ENCODE data around the gene ACTR3C. TPM values are rescaled to one million over a fixed set of nuclear protein-coding genes. Genes with fewer than 3 reads are reported as not detected.
"Not testable (repeated sequence)": the region's sequence is repeated elsewhere in the genome, so short reads cannot be mapped to it uniquely, and the experiment has no call there.

ACTR3C gene
- total and polyA plus RNA-seq, 12 donors: 6.6 to 50.0 (median 26.0) TPM

- Histone ChIP-seq H3K27me3 (no peaks in the 10 kb centered on the region), H3K27ac (no peak overlapping the region), H3K36me3 (replicated peaks in 1 of 2) (no peaks in the 10 kb centered on the region), H3K9me3 (replicated peaks in 1 of 3) (no peaks in the 10 kb centered on the region), H3K4me1 (replicated peaks in 1 of 2) (peaks cover 0 to 5% of the 10 kb centered on the region in 2 donors), H3K4me3 (no peak overlapping the region)
- TF ChIP-seq POLR2A (IDR thresholded peaks at IDR 0.05): no peak
- TF ChIP-seq CTCF (IDR thresholded peaks at IDR 0.05): no peak
- WGBS, 4 donors: 74 to 79% (median 76%) methylated on average over 3 of the region's 3 CpGs
- DNase-seq: no peak
- intact Hi-C loops (cut with DNase I): no loop called here
Observed at GRCh38 chr7:150307129-150307528, 16.2 kb downstream of the ACTR3C start.

- H3K9me3 ChIP-seq (replicated peaks in 1 of 3); DNase-seq; H3K4me3 ChIP-seq; H3K27me3 ChIP-seq; H3K27ac ChIP-seq; H3K4me1 ChIP-seq (replicated peaks in 1 of 2); intact Hi-C loops (cut with DNase I); H3K36me3 ChIP-seq (replicated peaks in 1 of 2): not testable (repeated sequence)
- WGBS, 4 donors: 88 to 92% (median 90%) methylated on average over 4 to 5 of the region's 5 CpGs
Observed at GRCh38 chr7:150306377-150306776, 17.0 kb downstream of the ACTR3C start.

GRCh38 chr7:150305903-150306284 lies 17.5 kb downstream of the ACTR3C start:
- H3K27me3 ChIP-seq; H3K9me3 ChIP-seq (replicated peaks in 1 of 3); H3K4me1 ChIP-seq (replicated peaks in 1 of 2); H3K27ac ChIP-seq; intact Hi-C loops (cut with DNase I); H3K36me3 ChIP-seq (replicated peaks in 1 of 2); H3K4me3 ChIP-seq; DNase-seq: not testable (repeated sequence)
- WGBS, 4 donors: 54 to 70% (median 65%) methylated on average over 2 of the region's 2 CpGs

GRCh38 chr7:150305259-150305902 lies 18.0 kb downstream of the ACTR3C start:
- DNase-seq; H3K4me1 ChIP-seq (replicated peaks in 1 of 2); H3K27me3 ChIP-seq: not testable (repeated sequence)

GRCh38 chr7:150304499-150305258 lies 18.7 kb downstream of the ACTR3C start:
- peak overlapping the region in 1 of 5 donors; percentile 29 for H3K27ac ChIP-seq
- H3K27me3 ChIP-seq; H3K4me1 ChIP-seq (replicated peaks in 1 of 2); intact Hi-C loops (cut with DNase I); H3K36me3 ChIP-seq (replicated peaks in 1 of 2); H3K4me3 ChIP-seq; H3K9me3 ChIP-seq (replicated peaks in 1 of 3): not testable (repeated sequence)
- DNase-seq: peak in 1 of 7 donors; percentile 4
- 66 to 91% (median 79%) methylated on average over 3 to 8 of the region's 8 CpGs for WGBS, 4 donors

More at GRCh38 chr7:150305259-150305902, 18.0 kb downstream of the ACTR3C start:
- 85 to 95% (median 92%) methylated on average over 10 to 11 of the region's 11 CpGs for whole genome bisulfite sequencing, 4 donors
- H3K36me3 ChIP-seq (replicated peaks in 1 of 2); intact Hi-C loops (cut with DNase I); H3K9me3 ChIP-seq (replicated peaks in 1 of 3); H3K4me3 ChIP-seq: not testable (repeated sequence)
- peak overlapping the region in 1 of 5 donors; percentile 29 for H3K27ac ChIP-seq

GRCh38 chr7:150302908-150303310 lies 20.4 kb downstream of the ACTR3C start:
- H3K27me3 ChIP-seq; intact Hi-C loops (cut with DNase I); H3K9me3 ChIP-seq (replicated peaks in 1 of 3); H3K27ac ChIP-seq; H3K36me3 ChIP-seq (replicated peaks in 1 of 2); H3K4me3 ChIP-seq; H3K4me1 ChIP-seq (replicated peaks in 1 of 2): not testable (repeated sequence)
- 47 to 52% (median 49%) methylated on average over 1 of the region's 1 CpG for WGBS, 4 donors
- peak in 1 of 7 donors; percentile 3 for DNase-seq

- intact Hi-C loops (cut with DNase I); H3K27me3 ChIP-seq; H3K4me1 ChIP-seq (replicated peaks in 1 of 2); DNase-seq; H3K36me3 ChIP-seq (replicated peaks in 1 of 2); H3K9me3 ChIP-seq (replicated peaks in 1 of 3); H3K4me3 ChIP-seq; H3K27ac ChIP-seq: not testable (repeated sequence)
Observed at GRCh38 chr7:150297978-150298377, 25.4 kb downstream of the ACTR3C start.

- H3K9me3 ChIP-seq (replicated peaks in 1 of 3); H3K27ac ChIP-seq; H3K27me3 ChIP-seq; H3K36me3 ChIP-seq (replicated peaks in 1 of 2); H3K4me3 ChIP-seq; intact Hi-C loops (cut with DNase I); H3K4me1 ChIP-seq (replicated peaks in 1 of 2); DNase-seq: not testable (repeated sequence)
- WGBS, 4 donors: 59 to 70% (median 64%) methylated on average over 8 to 9 of the region's 10 CpGs
Observed at GRCh38 chr7:150296802-150297201, 26.5 kb downstream of the ACTR3C start.

- 40 to 82% (median 63%) methylated on average over 1 to 3 of the region's 8 CpGs for WGBS, 4 donors
- DNase-seq; H3K36me3 ChIP-seq (replicated peaks in 1 of 2); H3K4me3 ChIP-seq; H3K9me3 ChIP-seq (replicated peaks in 1 of 3); H3K4me1 ChIP-seq (replicated peaks in 1 of 2); intact Hi-C loops (cut with DNase I); H3K27ac ChIP-seq; H3K27me3 ChIP-seq: not testable (repeated sequence)
Observed at GRCh38 chr7:150295614-150296013, 27.7 kb downstream of the ACTR3C start.

GRCh38 chr7:150295027-150295426 lies 28.3 kb downstream of the ACTR3C start:
- WGBS, 4 donors: 92 to 98% (median 97%) methylated on average over 8 of the region's 8 CpGs
- intact Hi-C loops (cut with DNase I); DNase-seq; H3K4me3 ChIP-seq; H3K27ac ChIP-seq; H3K9me3 ChIP-seq (replicated peaks in 1 of 3); H3K27me3 ChIP-seq; H3K4me1 ChIP-seq (replicated peaks in 1 of 2); H3K36me3 ChIP-seq (replicated peaks in 1 of 2): not testable (repeated sequence)

Data from adrenal gland (tissue), 12 donors.